Activated CD4-positive, alpha-beta T cell treated with anti-CD3 and anti-CD28 coated beads, Interleukin-10, Interleukin-2, amounts not matched to agents 100 ng/mL and 50 ng/mL, durations not matched to agents 16 hours and 8 hours (primary cell): ENCODE results near the gene TRIM24.
"Not testable (repeated sequence)": the region's sequence is repeated elsewhere in the genome, so short reads cannot be mapped to it uniquely, and the experiment has no call there.

Experiments
- DNase-seq: peaks from one replicate; pipeline ENCODE4 v3.0.0-alpha.2; 2020

Gene TRIM24

DNA sequence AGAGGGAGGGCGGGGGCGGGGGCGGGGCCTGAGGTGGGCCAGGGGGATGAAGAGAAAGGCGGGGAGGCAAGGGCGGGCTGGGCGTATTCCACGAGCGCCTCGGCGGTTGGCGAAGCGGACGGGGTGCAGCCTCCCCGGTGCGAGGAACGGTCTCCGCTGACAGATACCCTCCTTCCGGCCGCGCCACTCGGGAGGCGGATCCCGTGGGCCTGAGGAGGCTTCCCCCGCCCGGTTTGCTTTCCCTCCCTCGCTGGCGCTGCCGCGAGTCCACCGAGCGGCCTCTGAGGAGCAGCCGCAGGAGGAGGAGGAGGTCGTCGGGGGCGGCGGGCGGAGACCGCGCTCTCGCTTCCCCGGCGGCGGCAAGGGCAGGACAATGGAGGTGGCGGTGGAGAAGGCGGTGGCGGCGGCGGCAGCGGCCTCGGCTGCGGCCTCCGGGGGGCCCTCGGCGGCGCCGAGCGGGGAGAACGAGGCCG lies at the start of gene TRIM24:
TSS of gene TRIM24 (plus strand) at position 84 of the 473 bp plus-strand sequence. CDS start at position 374, 290 bp downstream.
- DNase-seq = no peak

DNA sequence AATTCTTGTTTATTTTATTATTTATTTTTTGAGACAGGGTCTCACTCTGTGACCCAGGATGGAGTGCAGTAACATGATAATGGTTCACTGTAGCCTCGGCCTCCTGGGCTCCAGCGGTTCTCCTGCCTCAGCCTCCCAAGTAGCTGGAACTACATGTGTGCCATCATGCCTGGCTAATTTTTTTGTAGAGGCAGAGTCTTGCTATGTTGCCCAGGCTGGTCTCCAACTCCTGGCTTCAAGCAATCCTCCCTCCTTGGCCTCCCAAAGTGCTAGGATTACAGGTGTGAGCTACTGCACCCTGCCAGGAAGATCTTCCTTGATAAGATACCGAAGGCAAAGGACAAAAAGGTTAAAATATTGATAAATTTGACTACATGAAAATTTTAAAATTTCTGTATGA lies 48.0 kb upstream of the TRIM24 start:
- DNase-seq = not testable (repeated sequence)

DNA sequence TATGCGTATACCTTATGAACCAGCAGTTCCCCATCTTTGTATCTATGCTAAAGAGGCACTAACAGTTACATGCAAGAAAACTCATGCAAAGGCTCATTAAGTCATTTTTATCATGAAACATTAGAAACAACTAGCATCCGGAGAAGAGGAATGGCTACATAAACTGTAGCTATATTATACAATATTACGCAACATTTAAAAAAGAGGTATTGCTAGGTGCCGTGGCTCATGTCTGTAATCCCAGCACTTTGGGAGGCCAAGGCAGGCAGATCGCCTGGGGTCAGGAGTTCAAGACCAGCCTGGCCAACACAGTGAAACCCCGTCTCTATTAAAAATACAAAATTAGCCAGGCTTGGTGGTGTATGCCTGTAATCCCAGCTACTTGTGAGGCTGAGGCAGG lies 47.1 kb upstream of the TRIM24 start:
- DNase-seq = not testable (repeated sequence)

DNA sequence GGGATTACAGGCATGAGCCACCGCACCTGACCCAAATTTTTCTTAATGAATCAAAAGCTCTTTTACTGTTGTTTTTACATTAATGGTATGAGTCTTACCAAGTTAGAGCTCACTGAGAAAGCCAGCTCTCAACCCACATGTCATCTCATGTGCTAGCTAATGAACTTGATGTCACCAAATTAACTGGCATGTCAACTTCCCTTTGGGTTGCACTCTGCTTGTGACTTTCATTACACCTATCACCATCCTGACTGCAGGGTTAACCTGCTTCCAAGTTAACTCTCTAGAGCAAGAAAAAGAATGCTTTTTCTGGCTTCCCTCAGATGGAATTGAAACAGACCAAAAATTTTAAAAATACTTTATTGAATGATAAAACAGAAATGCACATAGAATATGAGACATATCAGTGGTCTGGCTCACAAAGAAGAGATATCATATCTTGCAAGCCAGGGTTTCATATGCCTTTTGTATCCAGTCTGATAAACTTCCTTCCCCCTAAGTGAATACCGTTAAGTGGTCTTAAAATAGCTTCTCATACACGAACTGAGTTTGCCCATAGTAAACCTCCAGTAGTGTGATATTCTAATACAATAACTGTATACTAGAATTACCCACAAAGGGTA lies 42.9 kb upstream of the TRIM24 start:
- DNase-seq = no peak

DNA sequence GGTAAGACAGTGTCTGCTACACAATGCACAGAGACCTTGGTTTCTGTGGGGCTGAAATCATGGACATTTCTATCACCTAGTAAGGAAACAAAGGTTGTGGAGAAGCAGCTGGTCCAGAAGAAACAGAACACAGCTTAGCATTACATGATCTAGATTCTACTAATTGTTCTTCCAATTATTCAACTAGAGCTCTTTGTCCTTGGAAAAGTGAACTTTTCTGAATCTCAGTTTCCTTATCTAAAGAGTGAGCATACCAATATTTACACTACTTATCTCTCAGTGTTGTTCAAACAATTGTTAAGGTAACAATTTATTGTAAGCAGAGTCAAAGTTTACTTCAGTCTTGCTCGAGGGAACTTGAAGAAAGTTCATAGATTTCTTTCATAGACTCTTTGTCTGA lies 42.3 kb upstream of the TRIM24 start:
- no peak for DNase-seq

DNA sequence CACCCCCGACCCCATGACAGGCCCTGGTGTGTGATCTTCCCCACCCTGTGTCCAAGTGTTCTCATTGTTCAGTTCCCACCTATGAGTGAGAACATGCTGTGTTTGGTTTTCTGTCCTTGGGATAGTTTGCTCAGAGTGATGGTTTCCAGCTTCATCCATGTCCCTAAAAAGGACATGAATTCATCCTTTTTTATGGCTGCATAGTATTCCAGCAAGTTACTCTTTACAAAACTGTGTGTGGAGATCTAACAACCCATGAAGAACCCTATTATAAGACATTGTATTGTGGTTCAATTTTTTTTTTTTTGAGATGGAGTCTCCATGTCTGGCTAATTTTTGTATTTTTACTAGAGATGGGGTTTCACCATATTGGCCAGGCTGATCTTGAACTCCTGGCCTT lies 41.7 kb upstream of the TRIM24 start:
- not testable (repeated sequence) for DNase-seq

DNA sequence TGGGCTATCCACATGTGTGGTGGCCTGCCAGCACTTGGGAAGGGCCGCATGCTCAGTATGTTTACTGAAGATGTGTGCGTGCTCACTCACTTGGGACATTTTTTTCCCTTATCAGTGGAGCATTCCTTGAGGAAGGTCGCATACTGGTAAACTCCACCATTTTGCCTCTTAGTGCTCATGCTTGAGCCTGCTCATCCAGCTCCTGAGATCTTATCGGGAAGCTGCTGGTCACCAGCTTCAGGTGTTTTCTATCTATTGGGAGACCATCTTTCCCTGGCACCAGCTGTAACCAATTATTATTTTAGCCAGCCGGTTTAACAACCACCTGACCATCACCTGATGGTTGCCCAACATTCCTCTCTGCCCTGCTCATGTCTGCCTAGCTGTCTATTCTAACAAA lies 35.0 kb upstream of the TRIM24 start:
- no peak for DNase-seq

DNA sequence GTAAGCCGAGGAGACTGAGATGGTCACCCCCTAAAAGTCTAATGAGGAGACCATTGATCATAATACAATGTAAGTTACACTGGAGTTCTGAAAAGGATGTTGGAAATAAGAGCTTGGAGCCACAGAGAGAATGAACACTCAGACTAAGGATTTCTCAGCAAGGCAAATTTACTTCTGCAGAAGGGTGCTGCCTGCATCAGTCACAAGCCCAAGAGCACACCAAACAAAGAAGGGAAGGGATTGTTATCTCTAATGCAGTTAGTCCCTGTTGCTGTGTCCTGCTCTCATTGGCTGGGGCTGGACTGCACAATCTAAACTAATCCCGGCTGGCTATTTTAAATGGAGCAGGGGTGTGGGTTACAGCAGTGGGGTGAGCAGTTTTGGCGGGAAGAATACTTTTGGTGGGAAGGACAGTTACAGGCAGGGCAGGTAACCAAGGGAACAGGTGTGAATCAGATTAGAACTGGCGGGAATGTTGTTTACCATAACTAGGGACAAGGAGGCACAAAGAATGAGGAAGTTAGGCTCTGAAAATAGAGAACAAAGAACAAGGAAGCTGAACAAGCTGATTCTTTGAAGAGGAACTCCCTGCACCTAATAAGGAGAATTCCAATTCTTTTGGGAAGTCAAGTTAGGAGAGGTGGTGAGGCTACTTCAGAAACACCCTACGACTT lies 30.3 kb upstream of the TRIM24 start:
- no peak for DNase-seq

DNA sequence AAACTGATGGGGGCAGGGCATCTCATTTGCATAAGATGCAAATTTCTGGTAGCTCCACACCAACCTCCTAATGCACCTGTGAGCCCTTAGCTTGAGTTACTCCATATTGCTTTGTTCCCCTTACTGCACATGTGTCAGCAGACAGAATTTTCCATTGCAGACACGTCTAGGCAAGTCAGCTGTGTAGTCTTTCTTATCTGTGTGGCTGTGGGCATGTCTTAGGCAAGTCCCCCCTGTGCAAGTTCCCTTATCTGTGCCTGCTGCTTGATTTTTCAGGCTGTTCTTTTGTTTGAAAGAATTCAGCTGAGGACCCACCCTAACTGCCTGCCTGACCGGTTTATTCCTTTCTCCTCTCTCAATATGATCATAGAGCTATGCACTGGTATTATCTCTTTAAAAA lies 28.5 kb upstream of the TRIM24 start:
- no peak for DNase-seq

DNA sequence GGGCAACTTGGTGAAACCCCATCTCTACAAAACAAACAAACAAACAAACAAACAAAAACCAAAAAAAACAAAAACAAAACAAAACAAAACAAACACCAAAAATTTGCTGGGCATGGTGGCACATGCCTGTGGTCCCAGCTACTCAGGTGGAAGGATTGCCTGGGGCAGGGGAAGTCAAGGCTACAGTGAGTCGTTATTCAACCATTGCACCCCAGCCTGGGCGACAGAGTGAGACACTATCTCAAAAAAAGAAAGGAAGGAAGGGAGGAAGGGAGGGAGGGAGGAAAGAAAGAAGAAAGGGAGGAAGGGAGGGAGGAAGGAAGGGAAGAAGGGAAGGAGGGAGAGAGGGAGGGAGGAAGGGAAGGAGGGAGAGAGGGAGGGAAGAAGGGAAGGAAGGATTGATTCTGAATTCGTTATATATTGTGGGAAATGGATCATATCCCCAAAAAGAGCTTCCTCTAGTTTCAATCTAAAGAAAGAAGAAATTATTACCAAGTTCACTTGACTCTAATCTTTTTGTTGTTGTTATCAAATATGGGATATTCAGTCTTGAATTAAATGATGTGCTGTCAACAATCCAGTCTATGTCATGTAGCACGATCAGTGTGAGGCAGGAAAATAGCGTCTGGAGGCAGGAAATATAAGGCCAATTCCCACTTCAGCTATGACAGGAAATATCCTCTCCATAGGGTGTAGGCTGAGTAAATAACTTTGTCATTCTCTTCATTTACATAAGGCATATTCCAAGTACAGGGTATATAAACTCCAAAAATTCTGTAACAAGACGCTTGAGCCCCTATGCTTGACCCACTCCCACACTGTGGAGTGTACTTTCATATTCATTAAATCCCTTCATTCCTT lies 26.2 kb upstream of the TRIM24 start:
- DNase-seq = no peak

DNA sequence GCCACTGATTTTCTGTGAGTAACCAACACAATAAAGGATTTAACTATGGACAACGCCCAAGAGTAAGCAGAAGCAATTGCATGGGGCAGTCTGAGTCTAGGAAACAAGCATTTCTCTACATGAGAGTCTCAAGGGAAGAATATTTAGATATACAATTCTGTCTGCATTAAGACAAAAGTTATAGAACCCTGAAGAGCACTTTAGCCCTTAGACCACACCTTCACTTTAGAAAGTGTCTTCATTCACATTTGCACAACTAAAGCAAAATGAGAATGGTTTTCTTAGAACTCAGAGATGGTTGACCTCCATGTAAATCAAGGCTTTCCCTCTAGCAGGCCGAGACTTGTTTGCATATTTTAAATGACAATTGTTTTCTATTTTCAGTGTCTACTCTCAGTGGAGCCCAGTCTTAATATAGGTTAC lies 25.5 kb upstream of the TRIM24 start:
- DNase-seq = no peak

DNA sequence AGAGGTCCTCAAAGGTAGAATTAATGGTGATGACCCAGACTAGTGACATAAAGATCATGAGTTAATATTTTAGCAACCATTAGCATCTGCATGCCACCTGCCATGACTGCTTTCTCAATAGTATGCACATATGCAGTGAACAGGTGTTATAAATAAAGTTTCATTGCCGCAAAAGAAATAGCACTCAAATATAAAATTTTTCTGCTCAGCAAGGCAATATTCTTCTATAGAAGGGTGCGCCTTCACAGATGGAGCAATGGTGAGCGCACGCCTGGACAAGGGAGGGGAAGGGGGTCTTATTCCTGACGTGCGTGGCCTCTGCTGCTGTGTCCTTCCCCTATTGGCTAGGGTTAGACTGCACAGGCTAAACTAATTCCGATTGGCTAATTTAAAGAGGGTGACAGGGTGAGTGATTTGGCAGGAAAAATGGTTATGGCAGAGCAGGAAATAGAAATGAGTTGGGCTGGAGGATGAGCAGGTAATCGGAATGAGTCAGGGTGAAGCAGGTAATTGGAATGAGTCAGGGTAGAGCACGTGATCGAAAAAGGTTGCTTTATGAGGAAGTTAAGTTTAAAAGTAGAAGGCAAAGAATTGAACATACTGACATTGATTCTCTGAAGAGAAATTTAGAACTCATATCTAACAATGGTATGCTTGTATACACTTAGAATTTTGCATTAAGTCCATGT lies 24.7 kb upstream of the TRIM24 start:
- DNase-seq = peak; percentile 2

DNA sequence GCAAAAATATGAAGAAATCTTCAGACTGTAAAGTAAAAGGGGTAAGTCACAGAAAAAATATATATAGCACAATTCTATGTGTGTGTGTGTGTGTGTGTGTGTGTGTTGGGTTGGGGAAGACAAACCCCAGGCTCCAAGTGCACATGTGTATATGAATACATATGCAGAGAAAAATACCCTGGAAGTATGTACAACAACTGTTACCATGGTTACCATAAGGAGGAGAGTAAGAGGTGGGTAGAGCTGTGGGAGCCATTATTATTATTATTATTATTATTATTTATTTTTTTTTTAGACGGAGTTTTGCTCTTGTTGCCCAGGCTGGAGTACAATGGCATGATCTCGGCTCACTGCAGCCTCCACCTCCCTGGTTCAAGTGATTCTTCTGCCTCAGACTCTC lies 23.7 kb upstream of the TRIM24 start:
- no peak for DNase-seq

DNA sequence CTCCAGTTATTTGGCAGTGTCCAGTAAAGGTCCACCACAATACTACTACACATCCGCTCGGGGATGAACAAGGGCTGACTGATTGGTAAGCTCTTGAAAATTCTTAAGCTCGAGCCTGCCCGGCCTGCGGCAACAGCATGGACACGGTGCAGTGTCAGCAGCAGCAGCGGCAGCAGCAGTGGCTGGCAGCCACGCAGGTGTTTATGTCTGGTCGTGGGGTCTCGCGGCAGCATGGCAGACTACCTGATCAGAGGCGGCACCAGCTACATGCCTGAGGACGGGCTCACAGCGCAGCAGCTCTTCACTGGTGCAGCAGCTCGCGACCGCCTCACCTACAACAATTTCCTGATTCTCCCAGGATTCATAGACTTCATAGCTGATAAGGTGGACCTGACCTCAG lies 19.6 kb upstream of the TRIM24 start:
- no peak for DNase-seq

DNA sequence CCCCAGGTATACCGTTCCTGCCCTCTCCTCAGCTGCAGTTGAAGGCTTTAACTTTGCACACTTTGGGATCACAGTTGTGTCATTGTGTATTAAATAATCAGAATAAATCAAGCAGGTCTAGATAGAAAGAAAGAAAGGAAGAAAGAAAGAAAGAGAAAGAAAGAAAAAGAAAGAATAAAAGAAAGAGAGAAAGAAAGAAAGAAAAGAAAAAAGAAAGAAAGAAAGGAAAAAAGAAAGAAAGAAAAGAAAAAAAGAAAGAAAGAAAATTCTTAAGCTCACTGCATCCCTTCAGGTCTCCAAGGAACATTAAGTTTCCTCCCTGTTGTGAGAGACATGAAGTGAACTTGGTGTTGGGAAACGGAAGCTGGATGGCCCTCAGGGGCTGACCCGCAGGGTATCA lies 17.2 kb upstream of the TRIM24 start:
- DNase-seq = no peak

DNA sequence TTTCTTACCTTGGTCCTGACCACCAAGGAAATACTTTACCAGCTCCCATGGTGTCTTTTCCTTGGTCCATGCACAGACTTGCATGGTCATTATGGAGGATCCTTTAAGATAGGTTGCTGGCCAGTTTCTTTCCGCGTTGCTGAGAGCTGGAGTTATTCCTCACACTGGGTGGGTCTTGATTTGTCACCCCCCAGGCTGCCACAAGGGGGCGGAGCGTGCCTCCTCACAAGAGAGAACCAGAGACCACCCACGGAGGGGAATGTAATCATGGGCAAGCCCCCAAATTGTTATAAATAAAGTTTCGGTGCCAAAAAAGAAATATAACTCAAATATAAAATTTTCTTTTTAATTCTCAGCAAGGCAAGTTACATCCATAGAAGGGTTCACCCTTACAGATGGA lies 10.5 kb upstream of the TRIM24 start:
- DNase-seq = peak; percentile 26

DNA sequence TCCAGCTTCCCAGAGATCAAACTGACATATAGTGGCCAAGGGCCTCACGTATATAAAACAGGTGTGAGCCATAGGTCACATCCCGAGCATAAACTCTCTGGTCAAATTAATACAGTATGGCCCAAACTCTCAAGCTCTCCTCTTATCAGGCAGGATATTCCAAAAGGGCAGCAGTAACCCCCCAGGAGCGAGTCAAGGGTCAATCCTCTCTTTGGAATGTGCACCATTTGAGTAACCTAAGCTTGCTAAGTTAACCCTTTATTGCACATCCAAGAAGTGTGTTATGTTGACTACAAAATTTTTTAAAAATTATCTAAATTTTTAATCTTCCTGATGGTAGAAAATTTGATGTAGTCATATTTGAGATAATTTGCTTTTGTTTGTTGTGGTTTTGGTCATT lies 4.5 kb upstream of the TRIM24 start:
- DNase-seq = no peak

DNA sequence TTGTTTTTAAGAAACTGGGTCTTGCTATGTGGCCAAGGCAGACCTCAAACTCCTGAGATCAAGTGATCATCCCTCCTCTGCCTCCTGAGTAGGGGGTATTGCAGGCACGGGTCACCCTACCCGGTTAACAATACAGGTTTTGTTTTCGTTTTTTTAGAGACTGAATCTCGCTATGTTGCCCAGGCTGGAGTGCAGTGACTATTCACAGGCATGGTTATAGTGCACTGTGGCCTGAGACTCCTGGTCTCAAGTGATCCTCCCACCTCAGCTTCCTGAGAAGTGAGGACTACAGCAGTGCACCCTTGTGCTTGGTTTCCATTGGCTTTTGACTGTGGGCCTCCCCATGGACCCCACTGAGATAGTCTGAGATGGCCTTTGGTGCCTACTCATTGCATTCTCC lies 3.8 kb upstream of the TRIM24 start:
- no peak for DNase-seq

DNA sequence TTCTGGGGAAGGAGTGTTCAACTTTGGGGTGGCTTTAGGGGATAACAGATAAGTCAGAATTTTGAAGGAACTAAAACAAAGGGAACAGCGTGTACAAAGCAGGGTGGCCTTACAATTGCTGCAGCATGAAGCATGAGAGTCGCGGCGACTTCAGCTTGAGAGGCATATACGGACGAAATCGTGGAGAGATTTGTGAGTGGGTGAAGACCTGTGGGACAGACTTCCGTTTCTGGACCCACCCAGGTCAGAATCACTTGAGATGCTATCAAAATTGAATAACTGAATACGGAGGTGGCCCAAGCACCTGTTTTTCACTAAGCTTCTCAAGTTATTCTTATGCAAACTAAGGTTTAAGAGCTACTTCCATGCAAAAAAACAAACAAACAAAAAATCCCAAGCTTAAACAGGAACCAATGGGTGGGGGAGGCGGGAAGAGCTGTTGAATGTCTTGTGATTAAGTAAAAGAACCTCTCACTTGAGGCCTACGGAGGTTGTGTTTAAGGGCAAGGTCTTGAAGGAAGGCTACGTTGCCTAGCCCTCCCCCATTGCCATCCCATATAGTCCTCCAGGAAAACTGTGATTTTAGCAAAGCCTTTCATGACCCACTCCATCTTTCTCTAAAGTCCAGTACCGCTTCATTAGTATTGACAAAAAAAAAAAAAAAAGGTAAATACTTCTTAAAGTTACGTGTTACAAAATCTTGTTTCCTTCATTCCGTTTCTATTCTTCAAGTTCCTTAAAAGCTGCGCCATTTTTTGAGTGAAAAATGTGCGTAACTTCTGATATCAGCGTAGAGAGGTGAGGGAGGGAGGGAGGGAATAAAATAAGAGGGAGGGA lies 1.3 kb upstream of the TRIM24 start:
- DNase-seq = no peak

DNA sequence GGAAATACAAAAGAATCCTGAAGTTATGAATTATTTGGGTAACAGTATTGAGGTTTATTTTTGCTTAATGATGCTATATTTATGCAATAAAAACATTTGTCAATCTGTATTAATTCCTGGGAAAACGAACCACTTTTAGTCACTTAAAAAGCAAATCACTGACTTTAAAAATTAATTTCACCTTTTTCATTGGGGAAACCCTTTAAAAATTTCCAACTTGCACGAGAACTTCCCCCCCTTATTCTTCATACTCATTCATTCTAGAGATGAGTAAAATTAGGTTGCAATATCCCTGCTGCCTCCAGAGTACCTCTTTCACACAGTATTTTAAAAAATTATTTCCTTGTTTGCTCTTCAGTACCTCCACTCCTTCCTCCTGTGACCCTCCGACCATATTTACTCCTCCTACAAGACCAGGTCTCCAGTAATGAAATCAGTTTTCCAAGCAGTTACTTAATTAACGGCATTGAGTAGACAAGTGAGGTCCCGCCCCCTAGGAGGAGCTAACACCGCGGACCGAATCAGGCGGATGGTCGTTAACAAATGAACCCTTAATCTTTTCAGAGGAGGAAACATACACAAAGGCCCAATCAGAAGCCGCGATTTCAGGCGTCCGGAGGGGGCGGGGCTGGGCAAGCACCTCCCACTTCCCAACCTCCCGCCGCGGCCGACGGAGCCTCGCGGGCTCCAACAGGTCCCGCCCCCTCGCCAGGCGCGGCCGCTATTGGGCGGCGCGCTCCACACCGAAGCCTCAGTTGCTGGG lies 465 bp upstream of the TRIM24 start:
- peak; percentile 98 for DNase-seq
